Activated CD4-positive, alpha-beta T cell treated with anti-CD3 and anti-CD28 coated beads, Interleukin-2, Interleukin-4, amounts not matched to agents 100 ng/mL and 50 ng/mL, durations not matched to agents 16 hours and 8 hours (primary cell): ENCODE data around the gene CRYL1.

ENCODE experiments used
- DNase-seq: peaks from one replicate; pipeline ENCODE4 v3.0.0-alpha.2; 2020; ENCODE audit warnings: low spot score

The CRYL1 gene

GRCh38 chr13:20526664-20527063 is 1.0 kb upstream of the CRYL1 start:
- no peak for DNase-seq

DNA sequence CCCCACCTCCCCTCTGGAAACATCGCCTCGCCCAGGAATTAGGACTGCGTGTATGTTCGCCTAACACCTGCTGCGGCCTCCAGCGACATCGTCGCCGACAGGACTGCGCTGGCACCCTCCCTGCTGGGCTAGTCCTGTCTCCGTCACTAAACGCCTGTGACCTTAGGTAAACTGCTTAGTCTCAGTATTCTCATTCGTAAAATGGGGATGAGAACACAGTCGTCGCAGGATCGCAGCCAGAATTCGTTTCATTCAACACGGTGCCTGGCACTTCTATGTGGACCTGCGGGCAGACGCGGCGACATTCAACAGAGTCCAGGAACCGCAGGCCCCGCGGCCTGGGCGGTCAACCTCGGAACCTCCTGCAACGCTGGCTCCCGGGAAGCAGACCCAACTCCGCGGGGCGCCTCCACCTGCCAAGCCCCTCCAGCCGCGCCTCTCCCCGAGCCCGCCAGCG is 485 bp downstream of the CRYL1 start:
- peak; percentile 5 for DNase-seq

DNA sequence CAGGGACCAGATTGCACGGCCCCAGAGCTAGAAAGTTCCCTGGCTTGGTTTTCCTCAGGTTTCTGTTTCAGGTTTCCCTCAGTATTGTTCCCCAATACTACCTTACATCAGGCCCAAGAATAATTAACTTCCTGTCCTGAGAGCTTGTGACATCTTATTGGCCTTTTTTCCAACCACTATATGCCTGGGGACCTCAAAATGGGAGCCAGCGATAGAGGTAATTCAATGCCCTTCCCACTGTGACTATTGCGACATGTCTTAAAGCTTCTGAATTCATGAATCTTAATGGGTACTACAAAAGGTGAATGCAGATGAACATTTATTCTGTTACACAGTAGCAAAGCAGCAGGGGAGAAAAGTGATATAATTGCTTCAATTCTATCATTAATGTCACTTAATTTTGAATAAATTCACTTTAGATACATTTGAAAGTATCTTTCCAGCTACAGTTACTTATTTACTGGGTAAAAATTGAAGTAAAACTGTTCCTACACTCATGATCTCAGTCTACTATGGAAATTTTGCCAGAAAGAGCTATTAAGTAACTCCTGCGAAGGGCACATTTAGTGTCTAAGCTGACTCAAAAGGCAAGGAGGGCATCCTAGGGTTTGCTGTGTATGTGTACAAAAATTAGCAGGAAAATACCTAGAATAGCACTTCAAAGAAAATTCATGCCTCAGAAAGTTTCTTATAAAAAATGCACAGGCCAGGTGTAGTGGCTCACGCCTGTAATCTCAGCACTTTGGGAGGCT is 4.1 kb downstream of the CRYL1 start:
- no peak for DNase-seq

- no peak for DNase-seq
These were observed 5.8 kb downstream of the CRYL1 start for GRCh38 chr13:20519875-20520274.

DNA sequence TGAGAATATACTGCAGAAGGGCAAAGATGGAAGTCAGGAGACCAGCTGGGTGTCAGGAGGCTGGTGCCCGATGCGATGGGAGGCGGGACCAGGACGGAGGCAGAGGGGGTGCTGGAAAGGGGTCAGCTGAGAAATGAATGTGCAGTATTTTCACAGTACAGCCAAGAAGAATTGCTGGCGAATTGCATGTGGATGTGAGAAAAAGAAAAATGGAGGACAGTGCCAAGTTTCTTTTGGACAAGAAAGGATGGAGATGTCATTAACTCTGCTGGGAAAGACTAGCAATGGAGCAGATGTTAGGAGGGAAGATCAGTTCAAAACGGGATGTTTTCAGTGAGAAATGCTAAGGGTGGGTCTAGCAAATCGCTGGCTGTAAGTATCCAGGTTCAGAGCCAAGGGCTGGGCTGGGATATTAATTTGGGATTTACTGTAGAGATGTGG is 7.0 kb downstream of the CRYL1 start:
- DNase-seq = no peak

GRCh38 chr13:20514866-20515265 is 10.8 kb downstream of the CRYL1 start:
- DNase-seq = no peak

GRCh38 chr13:20513466-20513995 is 12.1 kb downstream of the CRYL1 start:
- no peak for DNase-seq

GRCh38 chr13:20512042-20512683 is 13.5 kb downstream of the CRYL1 start:
- no peak for DNase-seq

DNA sequence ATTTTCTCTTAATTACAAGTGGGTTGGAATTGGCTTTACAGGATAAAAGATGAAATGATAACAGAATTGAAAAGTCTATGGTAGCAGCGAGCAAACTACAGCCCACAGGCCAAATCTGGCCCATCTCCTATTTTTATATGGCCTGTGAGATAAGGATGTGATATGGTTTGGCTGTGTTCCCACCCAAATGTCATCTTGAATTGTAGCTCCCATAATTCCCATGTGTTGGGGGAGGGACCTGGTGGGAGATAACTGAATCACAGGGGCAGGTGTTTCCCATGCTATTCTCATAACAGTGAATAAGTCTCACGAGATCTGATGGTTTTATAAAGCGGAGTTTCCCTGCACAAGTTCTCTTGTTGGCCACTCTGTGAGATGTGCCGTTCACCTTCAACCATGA is 19.0 kb downstream of the CRYL1 start:
- DNase-seq = no peak

DNA sequence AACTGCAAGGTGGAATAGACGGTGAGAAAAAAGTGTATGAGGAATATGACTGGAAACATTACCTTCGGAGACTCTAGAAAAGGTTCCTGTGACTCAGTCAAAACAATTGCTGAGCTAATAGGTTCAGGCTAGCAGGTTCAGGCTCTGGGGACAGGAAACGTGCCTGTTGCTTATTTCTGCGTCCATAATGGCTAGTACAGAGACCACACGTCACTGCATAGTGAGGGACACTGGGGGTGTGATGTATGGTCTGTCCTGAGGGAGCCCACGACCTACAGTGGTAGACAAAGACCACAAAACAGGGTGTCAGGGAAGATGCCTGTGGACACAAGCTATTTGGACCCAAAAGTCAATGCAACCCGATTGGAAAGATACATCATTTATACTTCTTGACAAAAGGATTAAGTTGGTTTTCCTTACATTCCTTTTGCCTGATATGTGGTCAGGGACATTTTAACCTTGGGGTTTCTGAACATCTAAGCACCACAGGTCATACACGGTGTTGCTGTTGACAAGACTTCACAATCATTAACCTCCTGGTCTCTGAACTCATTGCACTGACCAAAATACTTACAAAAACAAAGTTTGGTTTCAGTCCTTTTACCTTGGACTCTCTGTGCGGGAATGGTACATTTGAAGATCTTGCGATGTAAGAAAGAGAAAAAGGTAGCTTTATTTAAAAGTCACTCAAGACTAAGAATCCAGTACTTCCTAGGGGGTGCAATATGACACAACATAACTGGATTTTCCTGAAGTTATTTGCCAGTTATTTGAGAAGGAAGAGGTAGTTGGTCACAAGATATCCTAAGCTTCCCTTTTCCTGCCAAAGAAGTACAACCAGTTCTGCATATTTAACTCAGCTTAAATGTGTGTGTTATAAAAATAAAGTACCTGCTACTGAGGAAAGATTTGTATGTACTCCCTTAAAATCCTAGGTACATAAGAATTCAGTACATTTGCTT is 20.0 kb downstream of the CRYL1 start:
- no peak for DNase-seq

DNA sequence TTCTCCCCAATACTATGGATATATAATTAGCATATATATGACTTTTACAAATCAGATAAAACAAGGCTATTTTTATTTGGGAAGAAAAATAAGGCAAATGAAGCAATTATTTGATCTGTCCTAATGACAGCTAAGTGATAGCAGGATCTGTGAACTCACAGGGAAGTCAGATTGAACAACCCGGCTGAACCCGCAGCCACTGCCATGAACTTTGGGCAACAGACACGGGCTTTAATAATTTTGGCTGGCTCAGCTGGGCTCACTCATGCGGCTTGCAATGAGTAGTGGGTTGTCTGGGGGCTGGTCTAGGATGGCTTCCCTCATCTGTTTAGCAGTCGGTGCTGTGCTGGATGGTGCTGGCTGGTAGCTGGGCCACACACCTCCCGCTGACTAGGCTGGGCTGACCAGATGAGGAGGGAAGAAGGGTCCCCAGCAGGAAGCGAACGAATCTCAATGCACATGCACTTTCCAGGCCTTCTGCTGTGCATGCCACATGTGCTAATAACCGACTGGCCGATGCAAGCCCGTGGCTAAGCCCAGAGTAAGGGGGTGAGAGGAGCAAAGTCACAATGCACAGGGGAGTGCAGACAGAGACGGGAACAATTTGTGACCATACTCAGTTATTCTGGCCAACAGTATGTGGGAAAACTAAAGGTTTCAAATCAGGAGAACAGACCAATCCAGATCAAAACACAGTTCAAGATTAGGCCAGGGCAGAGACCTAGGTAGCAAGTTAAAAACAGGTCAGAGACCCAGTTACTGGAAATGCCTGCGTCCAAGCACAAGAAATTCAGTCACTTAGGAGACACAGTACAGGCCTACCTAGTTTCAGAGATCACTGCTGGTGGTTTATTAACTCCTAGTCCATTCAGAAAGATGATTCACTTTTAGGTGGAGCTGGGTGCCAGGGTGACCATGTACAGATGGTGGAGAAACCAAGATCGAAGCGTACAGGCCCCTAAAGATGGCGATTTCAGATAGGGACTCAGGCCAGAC is 22.3 kb downstream of the CRYL1 start:
- DNase-seq = no peak

- no peak for DNase-seq
These were observed 24.1 kb downstream of the CRYL1 start for GRCh38 chr13:20501592-20501991.

- no peak for DNase-seq
These were observed 24.5 kb downstream of the CRYL1 start for GRCh38 chr13:20501120-20501519.

DNA sequence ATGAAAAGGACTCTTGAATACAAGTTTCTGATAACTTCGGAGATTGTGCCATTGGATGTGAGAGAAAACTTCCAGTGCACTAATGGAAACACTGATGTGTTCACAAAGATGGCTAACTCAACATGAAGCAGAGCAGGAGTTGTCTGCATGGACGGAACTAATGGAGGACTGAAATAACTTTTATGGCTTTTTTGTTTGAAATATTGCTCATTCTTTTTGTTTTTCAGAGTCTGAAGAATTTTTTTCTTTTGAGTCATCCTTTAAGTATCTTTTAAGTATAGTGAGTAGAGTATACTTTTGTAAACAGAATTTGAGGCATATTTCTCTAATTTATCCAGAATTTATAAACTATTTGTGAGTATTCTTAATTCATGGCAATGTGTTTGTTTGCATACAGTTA is 25.7 kb downstream of the CRYL1 start:
- DNase-seq = no peak

GRCh38 chr13:20498659-20499058 is 27.0 kb downstream of the CRYL1 start:
- DNase-seq = no peak

GRCh38 chr13:20498129-20498528 is 27.5 kb downstream of the CRYL1 start:
- no peak for DNase-seq

- DNase-seq = no peak
These were observed 28.5 kb downstream of the CRYL1 start for GRCh38 chr13:20497006-20497775.

DNA sequence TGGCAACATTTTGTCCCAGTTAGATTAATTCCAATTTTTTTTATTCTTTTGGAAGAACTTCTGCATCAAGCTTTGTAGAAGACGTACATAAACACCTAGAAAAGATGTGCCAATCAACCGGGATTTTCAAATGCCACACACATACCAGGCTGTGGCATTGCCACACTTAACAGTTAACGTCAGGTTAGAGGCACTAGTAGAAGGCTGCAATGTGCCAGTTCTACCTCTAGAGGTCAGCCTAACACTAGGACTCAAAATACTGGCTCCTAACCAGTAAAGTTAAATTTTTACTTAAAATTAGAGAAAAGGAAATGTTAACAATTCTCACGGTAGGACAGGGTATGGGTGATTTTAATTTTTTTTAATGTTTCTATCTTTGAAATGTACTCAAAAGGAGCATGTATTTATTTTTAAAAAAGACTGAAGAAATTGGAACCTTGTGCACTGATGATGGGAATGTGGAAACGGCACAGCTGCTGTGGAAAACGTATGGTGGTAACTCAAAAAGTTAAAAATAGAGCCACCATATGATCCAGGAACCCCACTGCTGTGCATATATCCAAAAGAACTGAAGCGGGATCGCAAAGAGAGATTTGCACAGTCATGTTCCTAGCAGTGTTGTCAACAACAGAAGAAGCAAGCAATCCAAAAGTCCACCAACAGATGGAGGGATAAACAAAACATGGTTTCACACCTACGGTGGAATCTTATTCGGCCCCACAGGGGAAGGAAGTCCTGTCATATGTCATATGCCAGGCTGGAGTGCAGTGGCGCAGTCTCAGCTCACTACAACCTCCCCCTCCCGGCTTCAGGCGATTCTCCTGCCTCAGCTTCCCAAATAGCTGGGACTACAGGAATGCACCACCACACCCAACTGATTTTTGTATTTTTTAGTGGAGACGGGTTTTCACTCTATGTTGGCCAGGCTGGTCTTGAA is 30.3 kb downstream of the CRYL1 start:
- peak; percentile 77 for DNase-seq

DNA sequence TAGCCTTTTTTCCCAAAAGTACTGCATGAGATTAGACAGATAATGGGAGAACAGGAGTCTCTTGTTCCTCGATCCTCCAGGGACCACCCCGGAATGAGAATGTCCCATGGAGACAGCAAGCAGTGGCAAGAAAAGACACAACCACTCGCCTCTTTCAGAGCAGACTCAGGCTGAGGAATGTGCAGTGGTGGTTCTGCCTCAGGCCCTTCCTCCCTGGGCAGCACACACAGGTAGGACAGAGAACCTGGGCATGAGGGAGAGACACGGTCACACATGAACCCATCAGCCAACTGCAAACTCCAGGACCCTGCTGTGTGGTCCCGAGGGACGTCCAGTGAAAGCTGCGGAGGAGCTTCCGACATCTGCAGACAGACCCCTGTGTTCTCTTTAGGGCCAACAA is 31.0 kb downstream of the CRYL1 start:
- no peak for DNase-seq
